ENCODE results near the gene CD164.
A peak's percentile ranks its signal among the peaks of the same experiment; 100 is the strongest.

CD164 gene

GRCh38 chr6:109359248-109359647, 23.0 kb downstream of the CD164 start:
- H3K9ac ChIP-seq (ENCODE audit: low read length): no peak overlapping the region
- DNase-seq (ENCODE audit: low read depth): no peak
- no peaks in the 10 kb centered on the region for H3K27me3 ChIP-seq (replicated peaks; ENCODE audit: control insufficient read depth, insufficient read depth, low read length)
- H3K36me3 ChIP-seq (ENCODE audit: control insufficient read depth, insufficient read depth, low read length, severe bottlenecking): peaks cover 69% of the 10 kb centered on the region
- no peak overlapping the region for H3K4me3 ChIP-seq (ENCODE audit: low read length)
- peaks cover 7% of the 10 kb centered on the region for H3K9me3 ChIP-seq (ENCODE audit: control insufficient read depth, low read length)
- peaks cover 14% of the 10 kb centered on the region for H3K4me1 ChIP-seq (ENCODE audit: control insufficient read depth, insufficient read depth, low read length)

- Histone ChIP-seq H3K27me3 (replicated peaks; ENCODE audit: control insufficient read depth, insufficient read depth, low read length) (no peaks in the 10 kb centered on the region), H3K9ac (ENCODE audit: low read length) (no peak overlapping the region), H3K9me3 (ENCODE audit: control insufficient read depth, low read length) (peaks cover 7% of the 10 kb centered on the region), H3K36me3 (ENCODE audit: control insufficient read depth, insufficient read depth, low read length, severe bottlenecking) (peaks cover 67% of the 10 kb centered on the region), H3K4me3 (ENCODE audit: low read length) (no peak overlapping the region), H3K4me1 (ENCODE audit: control insufficient read depth, insufficient read depth, low read length) (peaks cover 14% of the 10 kb centered on the region)
- DNase-seq (ENCODE audit: low read depth): no peak
Measured at GRCh38 chr6:109358204-109358603, 24.1 kb downstream of the CD164 start.

GRCh38 chr6:109356237-109356636, 26.0 kb downstream of the CD164 start:
- Histone ChIP-seq H3K27me3 (replicated peaks; ENCODE audit: control insufficient read depth, insufficient read depth, low read length) (no peaks in the 10 kb centered on the region), H3K4me1 (ENCODE audit: control insufficient read depth, insufficient read depth, low read length) (peaks cover 16% of the 10 kb centered on the region), H3K4me3 (ENCODE audit: low read length) (no peak overlapping the region), H3K36me3 (ENCODE audit: control insufficient read depth, insufficient read depth, low read length, severe bottlenecking) (peaks cover 52% of the 10 kb centered on the region), H3K9me3 (ENCODE audit: control insufficient read depth, low read length) (peaks cover 7% of the 10 kb centered on the region), H3K9ac (ENCODE audit: low read length) (no peak overlapping the region)
- DNase-seq (ENCODE audit: low read depth): no peak

GRCh38 chr6:109351231-109352130, 30.8 kb downstream of the CD164 start:
- peaks cover 27% of the 10 kb centered on the region for H3K4me1 ChIP-seq (ENCODE audit: control insufficient read depth, insufficient read depth, low read length)
- H3K9ac ChIP-seq (ENCODE audit: low read length): no peak overlapping the region
- peaks cover 15% of the 10 kb centered on the region for H3K36me3 ChIP-seq (ENCODE audit: control insufficient read depth, insufficient read depth, low read length, severe bottlenecking)
- peak; percentile 55 for DNase-seq (ENCODE audit: low read depth)
- H3K9me3 ChIP-seq (ENCODE audit: control insufficient read depth, low read length): peaks cover 2% of the 10 kb centered on the region
- H3K4me3 ChIP-seq (ENCODE audit: low read length): peak overlapping the region; percentile 18
- no peaks in the 10 kb centered on the region for H3K27me3 ChIP-seq (replicated peaks; ENCODE audit: control insufficient read depth, insufficient read depth, low read length)

GRCh38 chr6:109349419-109349987, 32.8 kb downstream of the CD164 start:
- Histone ChIP-seq H3K9me3 (ENCODE audit: control insufficient read depth, low read length) (no peaks in the 10 kb centered on the region), H3K36me3 (ENCODE audit: control insufficient read depth, insufficient read depth, low read length, severe bottlenecking) (peaks cover 4% of the 10 kb centered on the region), H3K4me1 (ENCODE audit: control insufficient read depth, insufficient read depth, low read length) (peaks cover 27% of the 10 kb centered on the region), H3K27me3 (replicated peaks; ENCODE audit: control insufficient read depth, insufficient read depth, low read length) (no peaks in the 10 kb centered on the region), H3K9ac (ENCODE audit: low read length) (no peak overlapping the region), H3K4me3 (ENCODE audit: low read length) (no peak overlapping the region)
- peak; percentile 52 for DNase-seq (ENCODE audit: low read depth)

- H3K4me3 ChIP-seq (ENCODE audit: low read length): no peak overlapping the region
- DNase-seq (ENCODE audit: low read depth): no peak
- H3K9me3 ChIP-seq (ENCODE audit: control insufficient read depth, low read length): no peaks in the 10 kb centered on the region
- H3K9ac ChIP-seq (ENCODE audit: low read length): no peak overlapping the region
- no peaks in the 10 kb centered on the region for H3K27me3 ChIP-seq (replicated peaks; ENCODE audit: control insufficient read depth, insufficient read depth, low read length)
- H3K36me3 ChIP-seq (ENCODE audit: control insufficient read depth, insufficient read depth, low read length, severe bottlenecking): no peaks in the 10 kb centered on the region
- H3K4me1 ChIP-seq (ENCODE audit: control insufficient read depth, insufficient read depth, low read length): peaks cover 27% of the 10 kb centered on the region
Measured at GRCh38 chr6:109348226-109348625, 34.0 kb downstream of the CD164 start.

- no peaks in the 10 kb centered on the region for H3K27me3 ChIP-seq (replicated peaks; ENCODE audit: control insufficient read depth, insufficient read depth, low read length)
- H3K4me3 ChIP-seq (ENCODE audit: low read length): no peak overlapping the region
- no peak for DNase-seq (ENCODE audit: low read depth)
- peaks cover 27% of the 10 kb centered on the region for H3K4me1 ChIP-seq (ENCODE audit: control insufficient read depth, insufficient read depth, low read length)
- H3K36me3 ChIP-seq (ENCODE audit: control insufficient read depth, insufficient read depth, low read length, severe bottlenecking): no peaks in the 10 kb centered on the region
- no peaks in the 10 kb centered on the region for H3K9me3 ChIP-seq (ENCODE audit: control insufficient read depth, low read length)
- H3K9ac ChIP-seq (ENCODE audit: low read length): no peak overlapping the region
Measured at GRCh38 chr6:109347779-109348178, 34.5 kb downstream of the CD164 start.

- DNase-seq (ENCODE audit: low read depth): no peak
- Histone ChIP-seq H3K9me3 (ENCODE audit: control insufficient read depth, low read length) (no peaks in the 10 kb centered on the region), H3K36me3 (ENCODE audit: control insufficient read depth, insufficient read depth, low read length, severe bottlenecking) (no peaks in the 10 kb centered on the region)
Measured at GRCh38 chr6:109345986-109346385, 36.3 kb downstream of the CD164 start.

GRCh38 chr6:109344226-109344625, 38.0 kb downstream of the CD164 start:
- no peak overlapping the region for H3K9ac ChIP-seq (ENCODE audit: low read length)
- no peaks in the 10 kb centered on the region for H3K9me3 ChIP-seq (ENCODE audit: control insufficient read depth, low read length)
- H3K4me1 ChIP-seq (ENCODE audit: control insufficient read depth, insufficient read depth, low read length): peaks cover 21% of the 10 kb centered on the region
- H3K4me3 ChIP-seq (ENCODE audit: low read length): no peak overlapping the region
- no peak for DNase-seq (ENCODE audit: low read depth)
- no peaks in the 10 kb centered on the region for H3K36me3 ChIP-seq (ENCODE audit: control insufficient read depth, insufficient read depth, low read length, severe bottlenecking)
- no peaks in the 10 kb centered on the region for H3K27me3 ChIP-seq (replicated peaks; ENCODE audit: control insufficient read depth, insufficient read depth, low read length)

More at GRCh38 chr6:109345986-109346385, 36.3 kb downstream of the CD164 start:
- Histone ChIP-seq H3K9ac (ENCODE audit: low read length) (no peak overlapping the region), H3K27me3 (replicated peaks; ENCODE audit: control insufficient read depth, insufficient read depth, low read length) (no peaks in the 10 kb centered on the region), H3K4me1 (ENCODE audit: control insufficient read depth, insufficient read depth, low read length) (peaks cover 20% of the 10 kb centered on the region), H3K4me3 (ENCODE audit: low read length) (no peak overlapping the region)

GRCh38 chr6:109343518-109343917, 38.7 kb downstream of the CD164 start:
- Histone ChIP-seq H3K9ac (ENCODE audit: low read length) (no peak overlapping the region), H3K36me3 (ENCODE audit: control insufficient read depth, insufficient read depth, low read length, severe bottlenecking) (no peaks in the 10 kb centered on the region), H3K4me3 (ENCODE audit: low read length) (no peak overlapping the region), H3K9me3 (ENCODE audit: control insufficient read depth, low read length) (no peaks in the 10 kb centered on the region), H3K4me1 (ENCODE audit: control insufficient read depth, insufficient read depth, low read length) (peaks cover 19% of the 10 kb centered on the region), H3K27me3 (replicated peaks; ENCODE audit: control insufficient read depth, insufficient read depth, low read length) (no peaks in the 10 kb centered on the region)
- DNase-seq (ENCODE audit: low read depth): no peak

- no peak for DNase-seq (ENCODE audit: low read depth)
- no peak overlapping the region for H3K4me3 ChIP-seq (ENCODE audit: low read length)
- H3K9ac ChIP-seq (ENCODE audit: low read length): no peak overlapping the region
- no peaks in the 10 kb centered on the region for H3K9me3 ChIP-seq (ENCODE audit: control insufficient read depth, low read length)
- peaks cover 19% of the 10 kb centered on the region for H3K4me1 ChIP-seq (ENCODE audit: control insufficient read depth, insufficient read depth, low read length)
- H3K36me3 ChIP-seq (ENCODE audit: control insufficient read depth, insufficient read depth, low read length, severe bottlenecking): no peaks in the 10 kb centered on the region
- no peaks in the 10 kb centered on the region for H3K27me3 ChIP-seq (replicated peaks; ENCODE audit: control insufficient read depth, insufficient read depth, low read length)
Measured at GRCh38 chr6:109342911-109343310, 39.4 kb downstream of the CD164 start.

All from adipocyte (in vitro differentiated cells).